Vagina (tissue), 2 donors: ENCODE measurements around the gene RPUSD2.

Experiments
- POLR2A ChIP-seq, 2 donors: fragments of 450-650 bp; IDR thresholded peaks; one replicate each; pipeline ENCODE4 v1.6.1; 2017; ENCODE audit warnings: antibody characterized with exemption in 2 of 2, mild to moderate bottlenecking in 2 of 2, moderate library complexity in 2 of 2
- TF ChIP-seq, protein P1 (sequence below), 3 experiments: fragments of 450-650 bp in 2 of 3; fragments of 200-600 bp in 1 of 3; sonication (generic) in 1 of 3; IDR thresholded peaks; one replicate each; pipeline ENCODE4 v1.5.1; 2017 to 2019; ENCODE audit warnings: antibody characterized with exemption in 3 of 3, mild to moderate bottlenecking in 2 of 3, moderate library complexity in 2 of 3

DNA sequence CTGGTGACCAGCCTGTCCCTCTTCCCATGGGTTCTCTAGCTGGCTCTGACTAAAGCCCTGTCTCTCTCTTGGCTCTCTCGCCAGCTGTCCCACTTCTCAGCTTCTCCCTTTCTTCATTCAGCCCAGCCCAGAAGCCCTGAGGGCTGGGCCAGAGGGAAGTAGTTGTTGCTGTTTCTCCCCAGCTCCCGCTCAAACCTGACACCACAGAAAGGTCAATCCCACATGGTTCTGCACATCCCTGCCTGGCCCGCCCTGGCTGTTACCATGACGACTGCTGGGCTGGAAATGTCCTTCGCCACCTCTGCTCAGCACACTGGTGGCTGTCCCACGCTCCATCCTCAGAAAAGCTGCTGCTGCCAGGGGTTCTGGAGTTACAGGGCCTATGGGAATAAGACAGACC lies 30.1 kb upstream of the RPUSD2 start:
- TF ChIP-seq, protein P1, sequence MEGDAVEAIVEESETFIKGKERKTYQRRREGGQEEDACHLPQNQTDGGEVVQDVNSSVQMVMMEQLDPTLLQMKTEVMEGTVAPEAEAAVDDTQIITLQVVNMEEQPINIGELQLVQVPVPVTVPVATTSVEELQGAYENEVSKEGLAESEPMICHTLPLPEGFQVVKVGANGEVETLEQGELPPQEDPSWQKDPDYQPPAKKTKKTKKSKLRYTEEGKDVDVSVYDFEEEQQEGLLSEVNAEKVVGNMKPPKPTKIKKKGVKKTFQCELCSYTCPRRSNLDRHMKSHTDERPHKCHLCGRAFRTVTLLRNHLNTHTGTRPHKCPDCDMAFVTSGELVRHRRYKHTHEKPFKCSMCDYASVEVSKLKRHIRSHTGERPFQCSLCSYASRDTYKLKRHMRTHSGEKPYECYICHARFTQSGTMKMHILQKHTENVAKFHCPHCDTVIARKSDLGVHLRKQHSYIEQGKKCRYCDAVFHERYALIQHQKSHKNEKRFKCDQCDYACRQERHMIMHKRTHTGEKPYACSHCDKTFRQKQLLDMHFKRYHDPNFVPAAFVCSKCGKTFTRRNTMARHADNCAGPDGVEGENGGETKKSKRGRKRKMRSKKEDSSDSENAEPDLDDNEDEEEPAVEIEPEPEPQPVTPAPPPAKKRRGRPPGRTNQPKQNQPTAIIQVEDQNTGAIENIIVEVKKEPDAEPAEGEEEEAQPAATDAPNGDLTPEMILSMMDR (IDR thresholded peaks at IDR 0.05), result no peak
- TF ChIP-seq POLR2A (IDR thresholded peaks at IDR 0.05), result no peak
